GM18499 (cell line): ENCODE measurements around the gene NCOA6.
"Not testable (repeated sequence)": the region's sequence is repeated elsewhere in the genome, so short reads cannot be mapped to it uniquely, and the experiment has no call there.

Source experiments
- ATAC-seq: cut with Tn5 transposase; IDR thresholded peaks from one replicate; pipeline ENCODE4 v1.9.1; 2021; ENCODE audit warnings: moderate number of reproducible peaks; ENCODE audit not compliant: insufficient read depth, unreplicated experiment

The NCOA6 gene

GRCh38 chr20:34831936-34832335, 6.5 kb upstream of the NCOA6 start:
- no peak for ATAC-seq

GRCh38 chr20:34829191-34829590, 3.7 kb upstream of the NCOA6 start:
- no peak for ATAC-seq

- no peak for ATAC-seq
Measured at GRCh38 chr20:34824806-34825529, 483 bp downstream of the NCOA6 start.

- ATAC-seq = peak; percentile 48
Measured at GRCh38 chr20:34824452-34824805, 1.0 kb downstream of the NCOA6 start.

GRCh38 chr20:34824026-34824425, 1.4 kb downstream of the NCOA6 start:
- no peak for ATAC-seq

GRCh38 chr20:34820805-34821578, 4.5 kb downstream of the NCOA6 start:
- no peak for ATAC-seq

- ATAC-seq = no peak
Measured at GRCh38 chr20:34817801-34818200, 7.7 kb downstream of the NCOA6 start.

- ATAC-seq = no peak
Measured at GRCh38 chr20:34817072-34817471, 8.4 kb downstream of the NCOA6 start.

GRCh38 chr20:34815636-34816035, 9.8 kb downstream of the NCOA6 start:
- ATAC-seq = no peak

- ATAC-seq = no peak
Measured at GRCh38 chr20:34808583-34808982, 16.9 kb downstream of the NCOA6 start.

GRCh38 chr20:34807944-34808465, 17.4 kb downstream of the NCOA6 start:
- ATAC-seq = not testable (repeated sequence)

GRCh38 chr20:34806255-34806654, 19.2 kb downstream of the NCOA6 start:
- ATAC-seq = no peak

- no peak for ATAC-seq
Measured at GRCh38 chr20:34798871-34799270, 26.6 kb downstream of the NCOA6 start.

GRCh38 chr20:34798328-34798727, 27.1 kb downstream of the NCOA6 start:
- no peak for ATAC-seq

GRCh38 chr20:34797012-34797995, 28.1 kb downstream of the NCOA6 start:
- ATAC-seq = no peak

GRCh38 chr20:34794006-34794585, 31.4 kb downstream of the NCOA6 start:
- no peak for ATAC-seq

GRCh38 chr20:34792687-34793363, 32.6 kb downstream of the NCOA6 start:
- ATAC-seq = no peak

- ATAC-seq = no peak
Measured at GRCh38 chr20:34791289-34792020, 34.0 kb downstream of the NCOA6 start.

- ATAC-seq = no peak
Measured at GRCh38 chr20:34781220-34781619, 44.2 kb downstream of the NCOA6 start.
